ENCODE data around the gene TAF11L9. TPM values are rescaled to one million over a fixed set of nuclear protein-coding genes. Genes with fewer than 3 reads are reported as not detected.
"Not testable (repeated sequence)": the region's sequence is repeated elsewhere in the genome, so short reads cannot be mapped to it uniquely, and the experiment has no call there.

TAF11L9 gene
- not detected in 2 replicates for total RNA-seq (2014; rRNA removed; shearing (Covaris generic))

- DNase-seq (ENCODE audit: low read depth): not testable (repeated sequence)
Observed at GRCh38 chr5:17594255-17594654, at the start of gene TAF11L9. Gene TAF11L9, minus strand, starts transcription at chr5:17594394.

DNA sequence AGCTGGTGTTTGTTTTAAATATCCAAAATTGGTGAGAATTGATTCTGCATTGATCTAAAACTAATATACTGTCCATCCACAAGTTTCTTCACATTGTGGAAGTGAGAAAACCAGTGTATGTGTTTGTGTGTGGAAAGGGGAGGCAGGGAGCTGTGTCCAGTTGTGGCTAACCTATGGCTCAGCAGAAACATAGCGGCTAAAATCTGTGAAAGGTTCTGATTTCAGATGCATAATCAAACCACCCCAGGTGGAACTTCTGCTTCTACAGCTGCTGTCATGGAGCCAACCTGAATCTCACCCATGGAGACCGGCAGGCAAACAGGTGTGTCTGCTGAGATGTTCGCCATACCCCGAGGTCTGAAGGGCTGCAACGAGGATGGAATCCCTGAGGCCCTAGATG, 40.0 kb upstream of the TAF11L9 start, which contains the start of gene TAF11L14:
Gene TAF11L14 (plus strand): TSS at position 301 of the 400 bp plus-strand sequence.
- DNase-seq (ENCODE audit: low read depth): no peak

GRCh38 chr5:17631788-17632187, 37.6 kb upstream of the TAF11L9 start, which contains the start of gene TAF11L13:
Gene TAF11L13, plus strand, starts transcription at chr5:17632088.
- DNase-seq (ENCODE audit: low read depth): not testable (repeated sequence)

GRCh38 chr5:17625686-17626085, 31.5 kb upstream of the TAF11L9 start:
- no peak for DNase-seq (ENCODE audit: low read depth)

DNA sequence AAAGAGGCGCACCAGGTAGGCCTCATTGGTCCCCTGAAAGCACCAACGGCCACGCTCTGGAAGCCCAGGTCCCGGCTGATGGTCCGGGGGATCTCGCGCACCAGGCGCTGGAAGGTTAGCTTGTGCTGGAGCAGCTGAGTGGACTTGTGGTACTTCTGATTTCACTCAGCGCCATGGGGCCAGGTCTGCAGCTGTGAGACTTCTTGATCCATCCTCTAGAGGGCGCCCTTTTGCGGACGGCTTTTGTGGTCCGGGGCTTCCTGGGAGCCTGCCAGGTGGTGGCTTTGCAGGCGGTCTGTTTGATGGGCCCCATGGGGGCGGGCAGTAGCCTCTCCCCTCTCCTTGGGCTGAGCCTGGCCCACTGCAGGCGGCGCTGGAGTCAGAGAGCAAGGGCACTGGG, 26.4 kb upstream of the TAF11L9 start:
- no peak for DNase-seq (ENCODE audit: low read depth)

- DNase-seq (ENCODE audit: low read depth): no peak
Observed at GRCh38 chr5:17619354-17619753, 25.2 kb upstream of the TAF11L9 start.

- no peak for DNase-seq (ENCODE audit: low read depth)
Observed at GRCh38 chr5:17614872-17615605, 20.8 kb upstream of the TAF11L9 start.

GRCh38 chr5:17610092-17610491, 15.9 kb upstream of the TAF11L9 start, which contains the start of gene TAF11L12:
Gene TAF11L12, plus strand, starts transcription at chr5:17610392.
- DNase-seq (ENCODE audit: low read depth): not testable (repeated sequence)

DNA sequence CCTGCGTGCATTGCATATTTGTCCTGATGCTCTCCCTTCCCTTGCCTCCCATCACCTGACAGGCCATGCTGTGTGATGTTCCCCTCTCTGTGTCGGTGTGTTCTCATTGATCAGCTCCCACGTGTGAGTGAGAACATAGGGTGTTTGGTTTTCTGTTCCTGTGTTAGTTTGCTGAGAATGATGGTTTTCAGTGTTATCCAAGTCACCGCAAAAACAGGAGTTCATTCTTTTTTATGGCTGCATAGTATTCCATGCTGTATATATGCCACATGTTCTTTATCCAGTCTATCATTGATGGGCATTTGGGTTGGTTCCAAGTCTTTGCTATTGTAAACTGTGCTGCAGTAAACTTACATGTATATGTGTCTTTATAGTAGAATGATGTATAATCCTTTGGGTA, 13.3 kb upstream of the TAF11L9 start:
- not testable (repeated sequence) for DNase-seq (ENCODE audit: low read depth)

DNA sequence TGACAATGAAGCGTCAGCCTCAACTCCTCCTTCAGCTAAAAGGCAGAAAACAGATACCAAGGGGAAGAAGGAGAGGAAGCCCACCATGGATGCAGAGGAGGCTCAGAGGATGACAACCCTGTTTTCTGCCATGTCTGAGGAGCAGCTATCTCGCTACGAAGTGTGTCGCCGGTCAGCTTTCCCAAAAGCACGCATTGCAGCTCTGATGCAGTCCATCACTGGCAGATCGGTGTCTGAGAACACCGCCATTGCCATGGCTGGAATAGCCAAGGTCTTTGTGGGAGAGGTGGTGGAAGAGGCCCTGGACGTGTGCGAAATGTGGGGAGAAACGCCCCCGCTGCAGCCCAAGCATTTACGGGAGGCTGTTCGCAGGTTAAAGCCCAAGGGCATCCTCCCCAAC, 10.8 kb upstream of the TAF11L9 start:
- no peak for DNase-seq (ENCODE audit: low read depth)

DNA sequence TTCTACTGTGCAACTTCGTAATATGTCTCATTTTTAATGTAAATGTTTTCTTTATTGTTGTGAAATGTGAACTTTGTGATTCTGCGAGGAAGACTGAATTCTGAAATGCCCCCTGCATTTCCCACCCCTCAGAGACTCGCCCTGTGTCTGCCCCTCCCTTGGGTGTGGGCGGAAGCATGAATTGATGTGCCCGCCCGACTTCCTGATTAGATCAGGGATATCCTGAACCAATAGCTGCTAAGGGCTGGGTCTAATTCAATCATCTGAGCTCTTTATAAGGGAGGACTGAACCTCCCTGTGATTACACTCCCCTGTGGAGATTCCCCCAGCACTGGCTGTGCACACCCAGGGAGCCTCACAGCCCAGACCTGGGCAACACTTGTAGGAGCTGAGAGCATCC, 9.7 kb upstream of the TAF11L9 start, which contains the start of gene TAF11L11:
Gene TAF11L11 (plus strand): TSS at position 304 of the 400 bp plus-strand sequence.
- not testable (repeated sequence) for DNase-seq (ENCODE audit: low read depth)

- DNase-seq (ENCODE audit: low read depth): not testable (repeated sequence)
Observed at GRCh38 chr5:17597728-17598127, 3.5 kb upstream of the TAF11L9 start, which contains the start of gene TAF11L10. Gene TAF11L10, minus strand, starts transcription at chr5:17597828.

- DNase-seq (ENCODE audit: low read depth): not testable (repeated sequence)
Observed at GRCh38 chr5:17590860-17591259, 3.3 kb downstream of the TAF11L9 start, which contains the start of gene TAF11L8. Gene TAF11L8, minus strand, starts transcription at chr5:17590960.

- DNase-seq (ENCODE audit: low read depth): not testable (repeated sequence)
Observed at GRCh38 chr5:17585658-17586057, 8.5 kb downstream of the TAF11L9 start, which contains the start of gene TAF11L7. Gene TAF11L7, minus strand, starts transcription at chr5:17585758.

Other genes with a start within 250 kb of the TAF11L9 start
- not detected in 2 replicates for gene TAF11L2, start 96.2 kb downstream of the TAF11L9 start, total RNA-seq (2014; rRNA removed; shearing (Covaris generic))
- not detected in 2 replicates for gene TAF11L3, start 76.0 kb downstream of the TAF11L9 start, total RNA-seq (2014; rRNA removed; shearing (Covaris generic))
- gene TAF11L4, start 72.6 kb downstream of the TAF11L9 start, total RNA-seq (2014; rRNA removed; shearing (Covaris generic)): not detected in 2 replicates
- gene TAF11L5, start 69.2 kb downstream of the TAF11L9 start, total RNA-seq (2014; rRNA removed; shearing (Covaris generic)): not detected in 2 replicates
- not detected in 2 replicates for gene TAF11L6, start 65.7 kb downstream of the TAF11L9 start, total RNA-seq (2014; rRNA removed; shearing (Covaris generic))
- not detected in 2 replicates for gene TAF11L7, start 8.6 kb downstream of the TAF11L9 start, total RNA-seq (2014; rRNA removed; shearing (Covaris generic))
- gene TAF11L8, start 3.4 kb downstream of the TAF11L9 start, total RNA-seq (2014; rRNA removed; shearing (Covaris generic)): not detected in 2 replicates
- gene TAF11L10, start 3.4 kb upstream of the TAF11L9 start, total RNA-seq (2014; rRNA removed; shearing (Covaris generic)): not detected in 2 replicates
- not detected in 2 replicates for gene TAF11L11, start 9.8 kb upstream of the TAF11L9 start, total RNA-seq (2014; rRNA removed; shearing (Covaris generic))
- gene TAF11L12, start 16.0 kb upstream of the TAF11L9 start, total RNA-seq (2014; rRNA removed; shearing (Covaris generic)): not detected in 2 replicates
- gene TAF11L13, start 37.7 kb upstream of the TAF11L9 start, total RNA-seq (2014; rRNA removed; shearing (Covaris generic)): not detected in 2 replicates
- not detected in 2 replicates for gene TAF11L14, start 40.1 kb upstream of the TAF11L9 start, total RNA-seq (2014; rRNA removed; shearing (Covaris generic))